Right kidney (tissue), 1 donor: ENCODE results near the gene TAX1BP1.
"Not testable (repeated sequence)": the region's sequence is repeated elsewhere in the genome, so short reads cannot be mapped to it uniquely, and the experiment has no call there.

Experiments used
- DNase-seq: peaks from one replicate; pipeline ENCODE4 v3.0.0-alpha.2; 2016

TAX1BP1 gene

GRCh38 chr7:27842851-27843250 lies 102.9 kb downstream of the TAX1BP1 start:
- no peak for DNase-seq

GRCh38 chr7:27843584-27844305 lies 103.8 kb downstream of the TAX1BP1 start:
- DNase-seq: no peak

- no peak for DNase-seq
Observed at GRCh38 chr7:27846388-27846787, 106.4 kb downstream of the TAX1BP1 start.

GRCh38 chr7:27850531-27850930 lies 110.6 kb downstream of the TAX1BP1 start:
- no peak for DNase-seq

- DNase-seq: not testable (repeated sequence)
Observed at GRCh38 chr7:27856703-27857485, 116.9 kb downstream of the TAX1BP1 start.

- DNase-seq: no peak
Observed at GRCh38 chr7:27860800-27861199, 120.8 kb downstream of the TAX1BP1 start.

GRCh38 chr7:27861747-27862146 lies 121.8 kb downstream of the TAX1BP1 start:
- DNase-seq: no peak

GRCh38 chr7:27863880-27864279 lies 123.9 kb downstream of the TAX1BP1 start:
- DNase-seq: no peak

- no peak for DNase-seq
Observed at GRCh38 chr7:27866256-27866655, 126.3 kb downstream of the TAX1BP1 start.

GRCh38 chr7:27866828-27867672 lies 127.1 kb downstream of the TAX1BP1 start:
- no peak for DNase-seq

- DNase-seq: no peak
Observed at GRCh38 chr7:27868131-27868550, 128.2 kb downstream of the TAX1BP1 start.

GRCh38 chr7:27869056-27869455 lies 129.1 kb downstream of the TAX1BP1 start:
- DNase-seq: no peak

GRCh38 chr7:27870595-27870994 lies 130.6 kb downstream of the TAX1BP1 start:
- DNase-seq: no peak

GRCh38 chr7:27871086-27871485 lies 131.1 kb downstream of the TAX1BP1 start:
- DNase-seq: no peak

GRCh38 chr7:27871866-27872265 lies 131.9 kb downstream of the TAX1BP1 start:
- DNase-seq: no peak

GRCh38 chr7:27872356-27873275 lies 132.7 kb downstream of the TAX1BP1 start:
- DNase-seq: no peak

GRCh38 chr7:27873981-27874957 lies 134.3 kb downstream of the TAX1BP1 start:
- no peak for DNase-seq

- no peak for DNase-seq
Observed at GRCh38 chr7:27875061-27875460, 135.1 kb downstream of the TAX1BP1 start.

- no peak for DNase-seq
Observed at GRCh38 chr7:27875832-27876231, 135.9 kb downstream of the TAX1BP1 start.

- no peak for DNase-seq
Observed at GRCh38 chr7:27876756-27877155, 136.8 kb downstream of the TAX1BP1 start.
